GM12892 (cell line): ENCODE results near the gene SDK1.

Experiments
- POLR2A ChIP-seq: IDR thresholded peaks from 2 replicates; pipeline ENCODE4 v1.6.1; 2011; ENCODE audit warnings: low read depth, low read length, control low read depth
- POLR2AphosphoS5 ChIP-seq: IDR thresholded peaks from 2 replicates; pipeline ENCODE4 v1.6.1; 2011; ENCODE audit warnings: low read depth, low read length, control low read depth
- TAF1 ChIP-seq: IDR thresholded peaks from 2 replicates; pipeline ENCODE4 v1.6.1; 2011; ENCODE audit warnings: low read depth, mild to moderate bottlenecking, control low read depth, low read length, borderline replicate concordance

GRCh38 chr7:3846738-3847137 lies 545.7 kb downstream of the SDK1 start:
- TF ChIP-seq POLR2A (no peak), POLR2AphosphoS5 (no peak), TAF1 (no peak)
